C1 segment of cervical spinal cord (tissue), 14 donors: ENCODE measurements around the gene SPATA2L.

Source experiments
- DNase-seq, 14 donors: peaks; one replicate each; lab custom pipeline; 2025; lab: John Stamatoyannopoulos, UW

The SPATA2L gene

DNA sequence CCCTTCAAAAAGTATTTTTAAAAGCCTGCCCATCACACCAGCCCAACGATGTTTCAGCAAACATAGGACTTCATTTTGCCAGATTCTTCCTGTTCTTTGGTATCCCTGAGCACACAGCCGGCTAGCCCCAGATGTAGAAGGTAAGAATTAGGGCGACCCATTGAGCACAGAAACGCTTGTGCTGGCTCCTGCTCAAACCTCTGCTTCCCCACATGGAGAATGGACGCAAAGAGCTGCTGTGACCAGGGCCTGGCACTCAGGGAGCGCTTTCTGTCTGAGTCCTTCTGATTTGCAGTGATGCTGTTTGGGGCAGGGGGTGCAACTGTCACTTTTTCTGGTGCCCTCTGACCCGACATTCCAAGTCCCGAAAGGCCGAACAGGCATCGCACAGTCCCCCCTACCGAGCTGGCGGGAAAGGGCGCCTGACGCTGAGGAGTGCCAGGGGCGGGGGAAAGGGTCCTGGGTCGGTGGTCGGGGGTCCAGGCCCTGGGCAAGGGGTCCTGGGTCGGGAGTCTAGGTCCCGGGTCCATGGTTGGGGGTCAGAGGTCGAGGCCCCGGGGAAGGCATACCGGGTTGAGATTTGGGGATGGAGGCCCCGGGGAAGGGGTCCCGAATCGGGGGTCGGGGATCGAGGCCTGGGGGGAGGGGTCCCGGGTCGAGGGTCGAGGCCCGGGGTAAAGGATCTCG, 44.9 kb downstream of the SPATA2L start:
- no peak for DNase-seq

DNA sequence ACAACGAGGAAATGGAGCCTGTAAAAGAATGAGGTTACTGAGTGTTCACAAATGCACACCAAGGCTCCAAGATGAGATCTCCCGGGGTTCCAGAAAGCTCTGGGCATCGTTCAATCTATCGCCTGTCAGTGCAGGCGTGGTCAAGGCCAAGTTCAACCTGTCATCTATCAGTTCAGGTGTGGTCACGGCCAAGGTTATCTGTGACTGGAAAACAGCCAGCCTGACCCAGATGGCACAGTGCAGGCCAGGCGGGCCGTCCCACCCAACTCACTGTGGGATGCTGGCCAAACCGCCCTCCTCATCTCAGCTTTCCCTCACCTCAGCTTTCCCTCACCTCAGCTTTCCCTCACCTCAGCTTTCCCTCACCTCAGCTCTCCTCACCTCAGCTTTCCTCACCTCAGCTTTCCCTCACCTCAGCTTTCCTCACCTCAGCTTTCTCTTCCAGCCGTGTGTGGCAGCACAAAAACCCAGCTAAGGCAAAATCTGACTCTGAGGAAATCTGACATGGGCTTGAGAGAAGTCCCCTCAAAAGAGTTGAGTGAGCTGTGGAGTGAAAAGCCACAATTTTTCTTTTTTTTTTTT, 46.4 kb downstream of the SPATA2L start:
- DNase-seq = no peak

DNA sequence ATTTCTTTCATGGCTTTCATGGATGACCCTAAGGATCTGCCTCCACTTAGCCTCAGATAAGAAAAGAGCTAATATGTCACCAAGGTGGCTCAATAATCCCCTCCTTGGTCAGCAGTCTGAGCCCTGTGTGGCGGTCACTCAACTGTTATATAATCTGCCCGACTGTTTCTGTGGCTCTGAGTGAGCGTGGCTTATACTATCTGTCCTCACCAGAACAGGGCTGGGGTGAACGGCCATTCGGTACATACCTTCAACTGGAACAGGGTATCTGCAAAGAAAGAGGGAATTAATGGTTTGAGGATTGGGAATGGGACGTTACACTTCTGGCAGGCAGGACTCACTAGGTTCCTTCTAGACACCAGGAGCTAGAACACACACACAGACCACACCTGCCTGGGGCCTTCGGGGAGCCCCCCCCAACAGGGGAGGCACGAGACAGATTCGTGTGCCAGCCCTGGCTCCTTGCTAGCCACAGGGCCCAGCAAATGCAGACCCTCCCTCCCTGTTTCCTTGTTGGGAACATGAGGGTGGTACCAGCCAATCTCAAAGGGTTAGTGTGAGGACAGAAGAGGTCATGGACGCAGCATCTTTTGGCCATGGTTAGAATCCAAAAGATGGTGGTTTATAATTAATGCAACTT, 47.7 kb downstream of the SPATA2L start:
- DNase-seq = no peak

DNA sequence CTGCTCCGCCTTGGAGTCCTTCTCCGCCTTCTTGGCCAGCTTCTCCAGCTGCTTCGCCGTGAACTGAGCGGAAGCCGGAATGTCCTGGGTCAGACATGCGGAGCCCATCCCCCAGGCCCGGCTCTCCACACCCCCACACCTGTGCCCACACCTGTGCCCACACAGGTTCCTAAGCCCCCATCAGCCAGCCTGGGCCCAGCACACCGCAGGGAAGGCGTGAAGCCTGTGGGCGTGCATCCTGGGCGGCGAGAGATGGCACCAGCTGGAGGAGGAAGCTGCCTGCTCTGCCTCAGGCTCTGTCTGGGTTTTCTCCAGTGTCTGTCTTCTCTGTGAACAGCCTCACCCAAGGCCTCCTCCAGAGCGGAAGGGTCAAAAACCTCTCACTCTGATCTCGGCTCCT, 49.9 kb downstream of the SPATA2L start:
- no peak for DNase-seq

DNA sequence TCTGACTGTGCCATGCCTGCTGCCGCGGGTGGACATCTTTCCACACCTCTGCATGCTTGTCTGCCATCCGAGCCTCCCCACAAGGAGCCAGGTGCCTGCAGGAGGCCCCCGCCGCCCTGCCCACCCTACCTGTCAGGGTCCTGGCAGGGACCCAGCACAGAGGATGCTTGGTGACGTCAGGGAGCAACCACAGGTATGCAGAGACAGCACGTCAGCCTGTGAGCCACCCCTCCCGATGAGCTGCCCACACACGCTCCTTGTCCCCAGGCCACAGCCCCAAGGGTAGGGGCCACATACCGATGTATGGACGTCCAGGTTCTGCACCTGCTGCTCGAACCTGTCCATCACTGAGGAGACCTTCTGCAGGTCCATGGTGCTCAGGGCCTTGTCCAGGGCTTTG, 54.6 kb downstream of the SPATA2L start:
- no peak for DNase-seq
